GM19238 (cell line): ENCODE measurements around the gene CYP21A2.
A peak's percentile ranks its signal among the peaks of the same experiment; 100 is the strongest.
"Not testable (repeated sequence)": the region's sequence is repeated elsewhere in the genome, so short reads cannot be mapped to it uniquely, and the experiment has no call there.

ENCODE experiments used
- DNase-seq: peaks from one replicate; pipeline ENCODE4 v3.0.0; 2011; ENCODE audit warnings: low spot score; ENCODE audit not compliant: insufficient read length

Gene CYP21A2

DNA sequence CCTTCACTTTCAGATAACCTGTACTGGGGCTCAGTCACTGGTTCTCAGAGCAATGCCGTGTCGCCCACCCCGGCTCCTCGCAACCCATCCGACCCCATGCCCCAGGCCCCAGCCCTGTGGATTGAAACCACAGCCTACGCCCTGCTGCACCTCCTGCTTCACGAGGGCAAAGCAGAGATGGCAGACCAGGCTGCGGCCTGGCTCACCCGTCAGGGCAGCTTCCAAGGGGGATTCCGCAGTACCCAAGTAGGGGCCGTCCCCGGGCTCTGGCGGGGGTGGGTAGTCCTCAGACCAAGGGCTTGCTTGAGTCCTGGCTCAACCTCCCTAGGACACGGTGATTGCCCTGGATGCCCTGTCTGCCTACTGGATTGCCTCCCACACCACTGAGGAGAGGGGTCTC, 8.7 kb upstream of the CYP21A2 start:
- not testable (repeated sequence) for DNase-seq

DNA sequence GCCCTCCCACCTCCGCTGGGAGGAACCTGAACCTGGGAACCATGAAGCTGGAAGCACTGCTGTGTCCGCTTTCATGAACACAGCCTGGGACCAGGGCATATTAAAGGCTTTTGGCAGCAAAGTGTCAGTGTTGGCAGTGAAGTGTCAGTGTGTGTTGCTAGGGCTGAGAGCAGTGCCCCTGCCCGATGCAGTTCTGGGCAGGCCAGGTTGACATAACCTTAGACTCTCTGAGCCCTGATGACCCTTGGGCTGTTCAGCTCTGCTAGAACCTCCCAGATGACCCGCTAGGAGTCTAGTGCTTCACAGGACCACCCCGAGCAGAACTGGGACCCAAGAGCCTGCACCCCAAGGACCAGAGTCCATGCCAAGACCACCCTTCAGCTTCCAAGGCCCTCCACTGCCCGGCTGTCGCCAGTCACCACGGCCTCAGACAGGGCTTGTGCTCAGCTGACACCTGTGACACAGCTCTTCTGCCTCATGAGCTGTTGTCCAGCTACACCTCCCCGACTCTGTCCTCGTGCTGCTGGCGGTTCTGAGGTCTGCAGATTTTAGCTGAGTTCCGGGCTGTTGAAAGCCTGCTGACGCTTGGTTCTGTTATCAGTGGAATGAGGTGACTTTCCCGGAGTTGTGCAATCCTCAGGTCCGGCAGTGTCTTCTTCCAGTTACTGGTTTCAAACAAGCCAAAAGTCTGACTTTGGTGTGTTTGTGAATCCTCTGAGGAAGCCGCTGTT, 2.8 kb upstream of the CYP21A2 start:
- DNase-seq: not testable (repeated sequence)

DNA sequence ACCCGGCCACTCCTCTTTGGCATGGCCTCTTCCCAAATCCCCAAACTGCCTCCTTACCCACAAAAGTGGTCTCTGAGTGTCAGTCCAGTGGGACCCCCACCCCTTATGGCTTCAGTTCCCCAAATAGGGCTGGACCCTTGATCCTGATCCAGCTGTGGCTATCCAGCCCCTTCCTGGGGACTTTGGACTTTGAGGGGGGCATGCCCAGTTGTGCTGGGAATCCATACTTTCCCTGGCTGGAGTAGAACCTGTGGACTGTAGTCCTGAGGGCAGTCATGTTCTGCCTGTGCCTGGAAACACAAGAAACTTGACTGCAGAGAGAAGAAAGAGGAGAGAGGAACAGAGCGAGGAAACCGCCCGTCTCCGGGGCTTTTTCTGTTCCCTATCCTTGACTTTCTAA, 1.1 kb upstream of the CYP21A2 start:
- not testable (repeated sequence) for DNase-seq

DNA sequence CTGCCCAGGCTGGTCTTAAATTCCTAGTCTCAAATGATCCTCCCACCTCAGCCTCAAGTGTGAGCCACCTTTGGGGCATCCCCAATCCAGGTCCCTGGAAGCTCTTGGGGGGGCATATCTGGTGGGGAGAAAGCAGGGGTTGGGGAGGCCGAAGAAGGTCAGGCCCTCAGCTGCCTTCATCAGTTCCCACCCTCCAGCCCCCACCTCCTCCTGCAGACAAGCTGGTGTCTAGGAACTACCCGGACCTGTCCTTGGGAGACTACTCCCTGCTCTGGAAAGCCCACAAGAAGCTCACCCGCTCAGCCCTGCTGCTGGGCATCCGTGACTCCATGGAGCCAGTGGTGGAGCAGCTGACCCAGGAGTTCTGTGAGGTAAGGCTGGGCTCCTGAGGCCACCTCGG, 663 bp downstream of the CYP21A2 start:
- DNase-seq: not testable (repeated sequence)

DNA sequence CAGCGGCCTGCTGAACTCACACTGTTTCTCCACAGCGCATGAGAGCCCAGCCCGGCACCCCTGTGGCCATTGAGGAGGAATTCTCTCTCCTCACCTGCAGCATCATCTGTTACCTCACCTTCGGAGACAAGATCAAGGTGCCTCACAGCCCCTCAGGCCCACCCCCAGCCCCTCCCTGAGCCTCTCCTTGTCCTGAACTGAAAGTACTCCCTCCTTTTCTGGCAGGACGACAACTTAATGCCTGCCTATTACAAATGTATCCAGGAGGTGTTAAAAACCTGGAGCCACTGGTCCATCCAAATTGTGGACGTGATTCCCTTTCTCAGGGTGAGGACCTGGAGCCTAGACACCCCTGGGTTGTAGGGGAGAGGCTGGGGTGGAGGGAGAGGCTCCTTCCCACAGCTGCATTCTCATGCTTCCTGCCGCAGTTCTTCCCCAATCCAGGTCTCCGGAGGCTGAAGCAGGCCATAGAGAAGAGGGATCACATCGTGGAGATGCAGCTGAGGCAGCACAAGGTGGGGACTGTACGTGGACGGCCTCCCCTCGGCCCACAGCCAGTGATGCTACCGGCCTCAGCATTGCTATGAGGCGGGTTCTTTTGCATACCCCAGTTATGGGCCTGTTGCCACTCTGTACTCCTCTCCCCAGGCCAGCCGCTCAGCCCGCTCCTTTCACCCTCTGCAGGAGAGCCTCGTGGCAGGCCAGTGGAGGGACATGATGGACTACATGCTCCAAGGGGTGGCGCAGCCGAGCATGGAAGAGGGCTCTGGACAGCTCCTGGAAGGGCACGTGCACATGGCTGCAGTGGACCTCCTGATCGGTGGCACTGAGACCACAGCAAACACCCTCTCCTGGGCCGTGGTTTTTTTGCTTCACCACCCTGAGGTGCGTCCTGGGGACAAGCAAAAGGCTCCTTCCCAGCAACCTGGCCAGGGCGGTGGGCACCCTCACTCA, 1.4 kb downstream of the CYP21A2 start:
- DNase-seq: not testable (repeated sequence)

DNA sequence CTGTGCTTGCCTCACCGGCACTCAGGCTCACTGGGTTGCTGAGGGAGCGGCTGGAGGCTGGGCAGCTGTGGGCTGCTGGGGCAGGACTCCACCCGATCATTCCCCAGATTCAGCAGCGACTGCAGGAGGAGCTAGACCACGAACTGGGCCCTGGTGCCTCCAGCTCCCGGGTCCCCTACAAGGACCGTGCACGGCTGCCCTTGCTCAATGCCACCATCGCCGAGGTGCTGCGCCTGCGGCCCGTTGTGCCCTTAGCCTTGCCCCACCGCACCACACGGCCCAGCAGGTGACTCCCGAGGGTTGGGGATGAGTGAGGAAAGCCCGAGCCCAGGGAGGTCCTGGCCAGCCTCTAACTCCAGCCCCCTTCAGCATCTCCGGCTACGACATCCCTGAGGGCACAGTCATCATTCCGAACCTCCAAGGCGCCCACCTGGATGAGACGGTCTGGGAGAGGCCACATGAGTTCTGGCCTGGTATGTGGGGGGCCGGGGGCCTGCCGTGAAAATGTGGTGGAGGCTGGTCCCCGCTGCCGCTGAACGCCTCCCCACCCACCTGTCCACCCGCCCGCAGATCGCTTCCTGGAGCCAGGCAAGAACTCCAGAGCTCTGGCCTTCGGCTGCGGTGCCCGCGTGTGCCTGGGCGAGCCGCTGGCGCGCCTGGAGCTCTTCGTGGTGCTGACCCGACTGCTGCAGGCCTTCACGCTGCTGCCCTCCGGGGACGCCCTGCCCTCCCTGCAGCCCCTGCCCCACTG, 2.3 kb downstream of the CYP21A2 start:
- DNase-seq: not testable (repeated sequence)

DNA sequence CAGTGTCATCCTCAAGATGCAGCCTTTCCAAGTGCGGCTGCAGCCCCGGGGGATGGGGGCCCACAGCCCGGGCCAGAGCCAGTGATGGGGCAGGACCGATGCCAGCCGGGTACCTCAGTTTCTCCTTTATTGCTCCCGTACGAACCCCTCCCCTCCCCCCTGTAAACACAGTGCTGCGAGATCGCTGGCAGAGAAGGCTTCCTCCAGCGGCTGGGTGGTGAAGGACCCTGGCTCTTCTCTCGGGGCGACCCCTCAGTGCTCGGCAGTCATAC, 2.8 kb downstream of the CYP21A2 start:
- DNase-seq: not testable (repeated sequence)

DNA sequence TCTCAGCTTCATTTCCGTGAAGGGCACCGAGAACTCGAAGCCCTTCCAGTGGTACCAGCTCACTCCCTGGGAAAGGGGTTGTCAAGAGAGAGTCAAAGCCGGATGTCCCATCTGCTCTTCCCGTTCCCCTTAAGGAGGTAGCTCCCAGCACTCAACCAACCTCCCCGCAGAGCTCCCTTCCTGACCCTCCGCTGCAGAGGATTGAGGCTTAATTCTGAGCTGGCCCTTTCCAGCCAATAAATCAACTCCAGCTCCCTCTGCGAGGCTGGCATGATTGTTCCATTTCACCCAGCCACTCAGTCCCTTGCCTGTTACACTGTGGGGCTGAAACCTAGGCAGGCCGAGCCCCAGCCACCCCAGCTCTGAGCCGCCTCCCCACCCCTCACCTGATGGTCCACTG, 3.2 kb downstream of the CYP21A2 start:
- DNase-seq: not testable (repeated sequence)

DNA sequence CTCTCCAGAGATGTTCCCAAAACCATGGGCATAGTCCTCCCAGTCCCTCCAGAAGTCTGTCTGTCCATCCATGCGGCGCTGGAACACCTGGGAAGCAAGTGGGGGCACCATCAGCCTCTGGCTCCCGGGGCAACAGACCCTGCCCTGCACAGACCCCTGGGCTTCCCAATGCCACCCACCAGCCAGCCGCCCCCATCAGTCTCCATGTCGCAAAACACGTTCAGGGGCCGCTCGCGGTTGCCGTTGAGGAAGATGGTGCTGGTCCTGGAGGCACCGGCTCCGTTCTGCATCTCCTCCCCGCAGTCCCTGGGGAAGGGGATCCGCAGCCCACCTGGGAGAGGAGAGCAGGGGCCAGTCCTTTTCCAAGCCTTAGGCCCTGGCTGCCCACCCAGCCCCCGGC, 4.1 kb downstream of the CYP21A2 start:
- not testable (repeated sequence) for DNase-seq

DNA sequence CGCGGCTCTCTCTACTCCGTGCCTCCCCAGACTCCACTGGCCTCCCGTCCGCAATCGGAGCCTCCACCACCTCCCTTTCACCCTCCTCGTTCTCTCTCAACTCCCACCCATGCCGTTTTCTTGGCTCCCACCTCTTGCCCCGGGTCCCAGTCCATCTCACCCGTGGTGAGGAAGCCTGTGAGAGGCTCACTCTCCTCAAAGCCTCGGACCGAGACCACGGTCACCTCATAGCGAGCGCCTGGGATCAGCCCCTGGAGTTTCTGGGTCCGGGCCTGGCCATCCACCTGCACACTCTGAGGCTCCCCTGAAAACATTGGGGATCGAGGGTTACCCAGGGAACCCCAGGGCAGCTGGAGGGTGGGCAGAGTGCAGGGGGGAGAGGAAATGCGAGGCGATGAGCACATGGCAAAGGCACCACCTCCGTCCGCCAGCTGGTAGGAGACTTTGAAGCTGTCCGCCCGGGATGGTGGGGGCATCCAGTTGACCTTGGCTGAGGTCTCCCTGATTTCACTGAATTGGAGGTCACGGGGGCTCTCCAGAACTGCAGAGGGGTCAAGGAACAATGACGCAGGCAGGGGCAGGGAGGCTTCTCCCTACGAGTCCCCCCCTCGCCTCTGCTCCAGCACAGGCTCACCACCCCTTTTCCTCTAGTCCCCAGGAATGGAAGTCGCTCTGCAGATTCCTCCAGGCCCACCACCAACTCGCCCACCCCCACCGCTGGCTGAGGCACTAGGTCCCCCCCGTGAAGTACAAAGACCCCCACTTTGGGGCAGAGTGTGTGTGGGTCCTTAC, 5.6 kb downstream of the CYP21A2 start:
- DNase-seq: not testable (repeated sequence)

DNA sequence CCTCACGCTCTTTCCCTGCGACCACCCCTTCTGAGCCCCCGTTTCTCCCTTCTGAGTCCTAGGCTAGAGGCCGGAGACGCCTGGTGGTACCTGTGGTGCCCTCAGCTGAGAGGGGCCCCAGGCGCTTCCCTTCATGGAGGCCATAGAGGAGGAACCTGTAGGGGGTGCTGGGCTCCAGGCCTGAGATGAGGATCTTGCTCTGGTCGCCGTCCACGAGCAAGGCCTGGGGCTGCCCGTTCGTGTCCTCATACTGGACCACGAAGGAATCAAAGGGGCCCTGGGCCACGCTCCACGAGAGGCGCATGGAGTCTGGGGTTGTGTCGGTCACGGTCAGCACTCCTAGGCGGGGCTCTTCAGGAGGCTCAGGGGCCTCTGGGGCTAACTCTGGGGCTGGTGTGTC, 6.7 kb downstream of the CYP21A2 start:
- DNase-seq: not testable (repeated sequence)

DNA sequence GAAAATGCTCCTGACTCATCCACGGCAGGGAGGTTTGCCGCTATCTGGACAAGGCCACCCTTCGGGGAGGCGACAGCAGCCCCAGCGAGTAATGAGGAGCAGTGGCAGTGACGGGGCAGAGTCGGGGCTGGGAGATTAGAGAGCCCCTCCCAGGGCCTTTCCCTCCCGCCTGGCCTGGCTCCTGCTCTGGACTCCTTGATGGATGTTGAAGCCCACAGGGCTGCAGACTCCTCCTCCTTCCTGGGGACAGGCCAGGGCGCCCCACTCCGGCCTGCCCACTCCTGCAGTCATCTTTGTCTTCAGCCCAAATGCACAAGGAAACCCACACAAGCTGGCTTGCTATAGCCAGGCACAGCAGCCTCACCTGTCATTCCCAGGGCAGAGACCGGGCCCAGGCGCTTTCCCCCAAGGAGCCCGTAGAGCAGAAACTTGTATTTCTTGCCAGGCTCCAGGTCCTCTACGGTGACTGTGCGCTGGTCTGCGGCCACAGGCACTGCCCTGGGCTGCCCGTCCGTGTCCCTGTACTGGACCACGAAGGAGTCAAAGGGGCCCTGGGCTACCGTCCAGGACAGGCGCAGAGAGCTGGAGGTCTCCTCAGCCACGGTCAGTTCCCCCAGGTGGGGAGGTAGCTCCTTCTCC, 7.7 kb downstream of the CYP21A2 start:
- DNase-seq: no peak

DNA sequence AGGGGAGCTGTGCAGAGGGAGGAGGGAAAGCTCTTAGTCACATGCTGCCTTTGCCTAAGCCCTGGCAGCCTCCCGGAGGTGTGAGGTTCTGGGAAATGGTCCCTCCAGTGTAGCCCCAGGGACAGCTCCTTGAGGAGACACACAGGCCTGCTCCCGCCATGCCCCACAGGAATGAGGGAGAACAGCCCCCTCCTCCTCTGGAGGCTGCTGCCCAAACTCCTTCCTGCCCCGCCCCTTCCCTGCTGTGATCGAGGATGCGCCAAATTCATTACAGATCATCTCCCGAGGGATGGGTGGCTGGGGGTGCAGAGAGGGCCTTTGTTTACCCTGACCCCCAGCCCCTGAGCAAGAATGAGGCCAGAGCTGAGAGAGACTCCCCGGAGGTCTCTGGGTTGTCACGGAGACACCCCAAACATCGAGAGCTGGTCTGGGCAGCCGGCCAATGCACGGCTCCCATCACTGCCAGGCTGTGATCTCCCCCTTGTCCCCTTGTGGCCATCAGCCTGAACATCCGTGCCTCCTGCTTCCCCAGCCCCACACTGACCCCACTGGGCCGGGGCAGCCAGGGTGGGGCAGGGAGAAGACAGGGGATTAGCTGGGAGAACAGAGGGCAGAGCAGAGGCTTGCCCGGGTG, 8.4 kb downstream of the CYP21A2 start:
- DNase-seq: no peak

DNA sequence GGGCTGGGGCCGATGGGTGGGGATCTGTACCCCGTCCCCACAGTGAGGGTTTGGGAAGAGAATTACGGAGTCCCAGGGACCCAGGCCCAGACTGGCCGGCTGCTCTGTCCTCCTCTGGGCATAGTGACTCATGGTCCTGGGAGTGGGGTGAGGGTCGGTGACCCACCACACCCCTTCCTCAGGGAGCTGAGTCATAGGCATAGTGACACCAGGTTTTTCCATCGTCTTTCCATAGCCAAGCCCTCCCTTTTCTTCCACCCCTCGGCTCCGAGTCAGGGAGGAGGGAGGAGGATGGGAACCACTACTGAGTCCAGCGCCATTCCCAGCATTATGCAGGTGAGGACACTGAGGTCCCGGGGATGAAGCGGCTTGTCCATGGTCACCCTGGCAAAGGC, 8.9 kb downstream of the CYP21A2 start:
- DNase-seq: no peak

DNA sequence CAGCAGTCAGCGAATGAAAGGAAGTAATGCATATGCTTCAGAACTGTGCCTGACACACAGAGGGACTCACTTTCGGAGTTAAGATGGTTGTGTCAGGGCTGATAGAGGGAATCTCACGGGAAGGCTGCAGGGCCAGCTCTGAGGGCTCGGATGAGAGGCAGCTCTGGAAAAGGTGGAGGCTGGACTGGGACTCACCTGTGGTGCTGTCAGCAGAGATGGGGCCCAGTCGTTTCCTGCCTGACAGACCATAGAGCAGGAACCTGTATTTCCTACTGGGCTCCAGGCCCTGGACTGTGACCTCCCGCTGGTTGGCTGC, 9.3 kb downstream of the CYP21A2 start:
- no peak for DNase-seq

DNA sequence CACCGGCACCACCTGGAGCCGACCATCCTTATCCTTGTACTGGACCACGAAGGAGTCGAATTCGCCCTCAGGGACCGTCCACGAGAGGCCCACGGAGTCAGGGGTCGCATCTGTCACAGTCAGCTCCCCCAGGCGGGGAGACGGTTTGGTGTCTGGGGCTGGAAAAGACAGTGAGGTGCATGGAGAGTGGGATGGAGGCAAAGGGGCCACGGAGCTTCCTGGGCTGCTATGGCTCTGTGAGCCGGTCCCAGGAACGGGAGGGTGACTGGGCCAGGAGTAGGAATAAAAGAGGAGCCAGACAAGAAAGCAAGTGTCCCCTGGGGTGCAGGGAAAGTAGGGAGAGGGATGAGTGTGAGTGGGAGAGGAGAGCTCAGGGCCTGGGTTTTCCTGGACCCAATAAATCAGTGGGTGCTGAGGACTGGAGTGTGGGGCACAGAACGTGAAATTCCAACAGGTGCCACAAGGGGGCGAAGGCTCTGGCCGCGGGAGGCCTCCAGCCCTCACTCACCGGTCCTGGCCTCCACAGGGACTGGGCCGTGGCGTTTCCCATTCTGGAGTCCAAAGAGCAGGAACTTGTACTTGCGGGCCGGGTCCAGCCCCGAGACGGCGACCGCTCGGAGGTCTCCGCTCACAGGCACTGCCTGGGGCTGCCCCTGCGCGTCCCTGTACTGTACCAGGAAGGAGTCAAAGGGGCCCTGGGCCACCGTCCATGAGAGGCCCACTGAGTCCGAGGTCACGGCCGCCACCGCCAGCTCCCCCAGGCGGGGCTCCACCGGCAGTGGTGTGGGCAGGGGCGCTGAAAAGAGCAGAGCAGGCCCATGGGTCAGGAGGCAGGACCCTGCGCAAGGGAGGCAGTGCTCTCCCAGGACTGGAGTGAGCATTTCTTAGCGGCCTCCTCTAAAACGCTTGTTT, 9.9 kb downstream of the CYP21A2 start:
- DNase-seq: peak; percentile 60

DNA sequence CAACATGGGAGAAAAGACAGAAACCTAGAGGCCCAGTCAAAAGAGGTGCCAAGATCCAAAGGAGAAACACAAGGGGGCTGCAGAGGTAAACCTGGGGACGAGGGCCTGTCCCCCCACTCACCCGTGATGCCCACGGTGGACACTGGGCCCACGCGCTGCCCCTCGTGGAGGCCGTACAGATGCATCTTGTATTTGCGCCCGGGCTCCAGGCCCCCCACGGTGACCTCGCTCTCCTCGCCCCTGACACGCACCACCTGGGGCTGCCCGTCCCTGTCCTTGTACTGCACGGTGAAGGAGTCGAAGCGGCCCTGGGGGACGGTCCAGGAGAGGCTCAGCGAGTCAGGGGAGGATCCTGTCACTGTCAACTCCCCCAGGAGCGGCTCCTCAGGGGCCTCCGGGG, 10.9 kb downstream of the CYP21A2 start:
- DNase-seq: not testable (repeated sequence)

DNA sequence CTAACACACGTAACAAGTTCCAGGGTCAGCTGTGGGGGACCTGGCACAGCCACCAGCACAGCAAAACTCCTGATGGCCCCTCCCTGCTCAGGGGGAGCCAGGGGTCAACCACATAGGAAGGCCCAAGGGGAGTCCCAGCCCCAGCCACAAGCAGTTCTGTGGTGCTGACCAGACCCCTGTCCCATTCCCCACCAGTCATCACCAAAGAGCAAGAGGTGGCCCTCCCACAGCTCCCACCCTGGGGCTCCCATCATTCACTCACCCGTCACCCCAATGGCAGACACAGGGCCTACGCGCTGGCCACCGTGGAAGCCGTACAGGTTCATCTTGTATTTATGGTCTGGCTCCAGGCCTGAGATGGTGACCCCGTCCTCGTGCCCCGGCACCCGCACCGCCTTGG, 11.5 kb downstream of the CYP21A2 start:
- DNase-seq: not testable (repeated sequence)

DNA sequence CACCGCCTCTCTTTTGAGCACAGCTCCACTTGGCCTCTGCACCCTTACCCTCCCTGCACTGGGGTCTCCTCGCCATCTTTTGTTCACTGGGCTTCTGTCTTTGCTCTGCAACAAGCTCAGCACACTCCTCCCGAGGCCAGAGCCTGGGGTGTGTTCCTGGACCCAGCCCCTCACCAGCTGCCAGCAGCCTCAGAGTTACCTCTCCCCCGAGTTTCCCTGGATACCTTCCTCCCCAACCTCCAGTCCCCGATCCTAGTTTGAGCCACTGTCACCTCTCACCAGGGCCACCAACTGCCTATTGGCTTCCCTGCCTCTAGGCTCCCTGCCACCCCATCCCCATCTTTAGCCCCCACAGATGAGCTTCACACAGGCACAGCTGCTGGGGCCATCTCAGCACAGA, 12.3 kb downstream of the CYP21A2 start:
- DNase-seq: no peak
